Subcutaneous abdominal adipose tissue (tissue), 5 donors: ENCODE results near the gene CALML3.

Experiments used
- H3K27ac ChIP-seq: one replicate; pipeline ENCODE4 v1.7.0; 2013; ENCODE audit warnings: low read depth, mild to moderate bottlenecking, inconsistent platforms, low read length, moderate library complexity
- H3K27me3 ChIP-seq, 5 donors: one replicate each; pipeline ENCODE4 v1.7.0; 2013; ENCODE audit warnings: low read length in 5 of 5, inconsistent platforms in 1 of 5; ENCODE audit not compliant: control insufficient read depth in 5 of 5, insufficient read depth in 4 of 5
- H3K36me3 ChIP-seq, 5 donors: one replicate each; pipeline ENCODE4 v1.7.0; 2013; ENCODE audit warnings: low read length in 5 of 5; ENCODE audit not compliant: control insufficient read depth in 5 of 5, insufficient read depth in 5 of 5
- H3K4me1 ChIP-seq, 5 donors: one replicate each; pipeline ENCODE4 v1.7.0; 2013; ENCODE audit warnings: low read length in 5 of 5, mild to moderate bottlenecking in 3 of 5, moderate library complexity in 1 of 5; ENCODE audit not compliant: control insufficient read depth in 5 of 5, insufficient read depth in 5 of 5
- H3K4me3 ChIP-seq, 5 donors: one replicate each; pipeline ENCODE4 v1.7.0; 2013; ENCODE audit warnings: low read length in 5 of 5, low read depth in 1 of 5
- H3K9ac ChIP-seq, 5 donors: one replicate each; pipeline ENCODE4 v1.7.0; 2013; ENCODE audit warnings: low read length in 5 of 5, mild to moderate bottlenecking in 4 of 5, moderate library complexity in 3 of 5
- H3K9me3 ChIP-seq, 5 donors: one replicate each; pipeline ENCODE4 v1.7.0; 2013; ENCODE audit warnings: low read length in 5 of 5; ENCODE audit not compliant: control insufficient read depth in 5 of 5
- donor health status: healthy.
- donor health status: healthy.
- donor health status: healthy.
- donor health status: healthy.
- donor health status: healthy.

CALML3 gene

GRCh38 chr10:5481121-5481520, 43.6 kb upstream of the CALML3 start:
- Histone ChIP-seq H3K27me3 (peaks cover 0 to 4% (median 0%) of the 10 kb centered on the region in 5 donors), H3K4me1 (peaks cover 0 to 13% (median 3%) of the 10 kb centered on the region in 5 donors), H3K9me3 (peaks cover 0 to 2% (median 0%) of the 10 kb centered on the region in 5 donors), H3K4me3 (no peak overlapping the region), H3K27ac (no peak overlapping the region), H3K9ac (no peak overlapping the region), H3K36me3 (no peaks in the 10 kb centered on the region)

GRCh38 chr10:5482016-5482415, 42.7 kb upstream of the CALML3 start:
- peaks cover 0 to 4% (median 0%) of the 10 kb centered on the region in 5 donors for H3K27me3 ChIP-seq
- no peaks in the 10 kb centered on the region for H3K36me3 ChIP-seq
- H3K9me3 ChIP-seq, result peaks cover 0 to 2% (median 0%) of the 10 kb centered on the region in 5 donors
- no peak overlapping the region for H3K9ac ChIP-seq
- peaks cover 0 to 22% (median 12%) of the 10 kb centered on the region in 5 donors for H3K4me1 ChIP-seq
- H3K4me3 ChIP-seq, result no peak overlapping the region
- no peak overlapping the region for H3K27ac ChIP-seq

- Histone ChIP-seq H3K36me3 (no peaks in the 10 kb centered on the region), H3K4me3 (no peak overlapping the region), H3K27ac (no peak overlapping the region), H3K27me3 (peaks cover 0 to 4% (median 0%) of the 10 kb centered on the region in 5 donors), H3K4me1 (peaks cover 0 to 30% (median 12%) of the 10 kb centered on the region in 5 donors), H3K9me3 (peaks cover 0 to 2% (median 0%) of the 10 kb centered on the region in 5 donors), H3K9ac (no peak overlapping the region)
Observed at GRCh38 chr10:5484205-5484604, 40.6 kb upstream of the CALML3 start.

- peaks cover 0 to 2% (median 0%) of the 10 kb centered on the region in 5 donors for H3K9me3 ChIP-seq
- H3K9ac ChIP-seq, result no peak overlapping the region
- peaks cover 0 to 4% (median 0%) of the 10 kb centered on the region in 5 donors for H3K27me3 ChIP-seq
- H3K4me1 ChIP-seq, result peaks cover 0 to 38% (median 19%) of the 10 kb centered on the region in 5 donors
- no peak overlapping the region for H3K27ac ChIP-seq
- H3K36me3 ChIP-seq, result no peaks in the 10 kb centered on the region
- peak overlapping the region in 1 of 5 donors; percentile 5 for H3K4me3 ChIP-seq
Observed at GRCh38 chr10:5485290-5485689, 39.5 kb upstream of the CALML3 start.

- no peak overlapping the region for H3K9ac ChIP-seq
- H3K36me3 ChIP-seq, result no peaks in the 10 kb centered on the region
- H3K4me1 ChIP-seq, result peaks cover 0 to 44% (median 27%) of the 10 kb centered on the region in 5 donors
- no peak overlapping the region for H3K27ac ChIP-seq
- H3K4me3 ChIP-seq, result peak overlapping the region in 2 of 5 donors; percentile 13 to 33
- peaks cover 0 to 4% (median 0%) of the 10 kb centered on the region in 5 donors for H3K27me3 ChIP-seq
- peaks cover 0 to 2% (median 0%) of the 10 kb centered on the region in 5 donors for H3K9me3 ChIP-seq
Observed at GRCh38 chr10:5485948-5486852, 38.6 kb upstream of the CALML3 start.

- no peak overlapping the region for H3K9ac ChIP-seq
- peaks cover 0 to 3% (median 0%) of the 10 kb centered on the region in 5 donors for H3K9me3 ChIP-seq
- peaks cover 0 to 4% (median 0%) of the 10 kb centered on the region in 5 donors for H3K27me3 ChIP-seq
- H3K27ac ChIP-seq, result no peak overlapping the region
- H3K36me3 ChIP-seq, result no peaks in the 10 kb centered on the region
- H3K4me3 ChIP-seq, result no peak overlapping the region
- H3K4me1 ChIP-seq, result peaks cover 0 to 50% (median 33%) of the 10 kb centered on the region in 5 donors
Observed at GRCh38 chr10:5486853-5487235, 37.9 kb upstream of the CALML3 start.

- Histone ChIP-seq H3K27ac (no peak overlapping the region), H3K9ac (no peak overlapping the region), H3K4me3 (no peak overlapping the region), H3K4me1 (peaks cover 0 to 53% (median 36%) of the 10 kb centered on the region in 5 donors), H3K9me3 (peaks cover 0 to 15% (median 8%) of the 10 kb centered on the region in 5 donors), H3K36me3 (no peaks in the 10 kb centered on the region), H3K27me3 (peaks cover 0 to 4% (median 0%) of the 10 kb centered on the region in 5 donors)
Observed at GRCh38 chr10:5488272-5489161, 36.2 kb upstream of the CALML3 start.

- H3K36me3 ChIP-seq, result no peaks in the 10 kb centered on the region
- H3K27ac ChIP-seq, result peak overlapping the region; percentile 73
- peaks cover 0 to 57% (median 36%) of the 10 kb centered on the region in 5 donors for H3K4me1 ChIP-seq
- H3K27me3 ChIP-seq, result peaks cover 0 to under 1% (median 0%) of the 10 kb centered on the region in 5 donors
- no peak overlapping the region for H3K4me3 ChIP-seq
- H3K9me3 ChIP-seq, result peaks cover 0 to 15% (median 8%) of the 10 kb centered on the region in 5 donors
- H3K9ac ChIP-seq, result no peak overlapping the region
Observed at GRCh38 chr10:5490032-5490431, 34.7 kb upstream of the CALML3 start.

- Histone ChIP-seq H3K27ac (peak overlapping the region; percentile 73), H3K9me3 (peaks cover 0 to 15% (median 8%) of the 10 kb centered on the region in 5 donors), H3K9ac (no peak overlapping the region), H3K36me3 (no peaks in the 10 kb centered on the region), H3K4me1 (peaks cover 0 to 49% (median 35%) of the 10 kb centered on the region in 5 donors), H3K4me3 (no peak overlapping the region), H3K27me3 (no peaks in the 10 kb centered on the region)
Observed at GRCh38 chr10:5490698-5491464, 33.9 kb upstream of the CALML3 start.
